ENCODE measurements around the gene PLS1. TPM values are rescaled to one million over a fixed set of nuclear protein-coding genes. Genes with fewer than 3 reads are reported as not detected.

The PLS1 gene
- total and polyA plus RNA-seq, 4 donors = 0.54 to 36.2 (median 1.0) TPM

Other genes with a start within 250 kb of the PLS1 start
- 10 to 100 TPM; 50.9 to 71.8 TPM for gene XRN1, start 148.4 kb upstream of the PLS1 start, total RNA-seq
- gene XRN1, start 148.4 kb upstream of the PLS1 start, polyA plus RNA-seq = 1 to 10 TPM; 6.3 to 9.0 TPM
- 10 to 100 TPM; 21.1 to 30.0 TPM for gene ATR, start 17.7 kb upstream of the PLS1 start, total RNA-seq
- gene ATR, start 17.7 kb upstream of the PLS1 start, polyA plus RNA-seq = 1 to 10 TPM; 3.1 to 8.5 TPM
- 10 to 100 TPM; 25.5 to 29.2 TPM for gene TRPC1, start 127.6 kb downstream of the PLS1 start, total RNA-seq
- 10 to 100 TPM in 1 of 2 donors, 1 to 10 TPM in 1; 3.0 to 13.0 TPM for gene TRPC1, start 127.6 kb downstream of the PLS1 start, polyA plus RNA-seq